ENCODE data around the gene CTSV. TPM values are rescaled to one million over a fixed set of nuclear protein-coding genes. Genes with fewer than 3 reads are reported as not detected.

CTSV gene
- total and polyA plus RNA-seq, 2 donors (not counting 1 experiment from before 2014, with no cell fraction given): not detected

GRCh38 chr9:97067490-97067889, 28.5 kb upstream of the CTSV start:
- Histone ChIP-seq H3K4me1 (ENCODE audit: control insufficient read depth in 2 of 2, insufficient read depth in 2 of 2, low read length in 2 of 2) (no peaks in the 10 kb centered on the region), H3K4me2 (replicated peaks; ENCODE audit: low read depth, low read length, poor library complexity, severe bottlenecking) (no peak overlapping the region), H3K9me3 (ENCODE audit: control extremely low read depth in 1 of 3, control insufficient read depth in 2 of 3, insufficient read depth in 1 of 3, low read length in 2 of 3) (peaks cover 0 to 8% (median 0%) of the 10 kb centered on the region in 3 donors), H4K20me1 (ENCODE audit: control insufficient read depth, insufficient read depth, low read length, poor library complexity, severe bottlenecking) (no peaks in the 10 kb centered on the region), H3K79me2 (ENCODE audit: control insufficient read depth, insufficient read depth, low read length) (no peaks in the 10 kb centered on the region), H3K27me3 (replicated peaks in 1 of 4; ENCODE audit: control extremely low read depth in 1 of 4, control insufficient read depth in 3 of 4, insufficient read depth in 4 of 4, low read length in 3 of 4) (peaks cover 0 to 2% (median 0%) of the 10 kb centered on the region in 4 experiments), H3K27ac (ENCODE audit: low read length in 2 of 2) (no peak overlapping the region), H2AFZ (ENCODE audit: insufficient read depth, low read depth, low read length, poor library complexity, severe bottlenecking) (no peak overlapping the region), H3K9ac (ENCODE audit: low read length) (no peak overlapping the region), H3K4me3 (ENCODE audit: control extremely low read depth in 1 of 5, extremely low read depth in 1 of 5, insufficient read depth in 1 of 5, low read depth in 2 of 5, low read length in 4 of 5) (no peak overlapping the region), H3K36me3 (replicated peaks in 1 of 2; ENCODE audit: control extremely low read depth in 1 of 2, control insufficient read depth in 1 of 2, extremely low read depth in 1 of 2, insufficient read depth in 2 of 2, low read length in 1 of 2) (no peaks in the 10 kb centered on the region)
- POLR2A ChIA-PET: no interaction called here
- DNase-seq (no peak), ATAC-seq (ENCODE audit: low read depth) (no peak)
- Mint-ChIP-seq H3K4me3 (no peak overlapping the region), H3K4me1 (no peaks in the 10 kb centered on the region), H3K27me3 (peaks cover 32% of the 10 kb centered on the region), H3K9me3 (ENCODE audit: insufficient read depth) (peaks cover 3% of the 10 kb centered on the region), H3K27ac (no peak overlapping the region)
- intact Hi-C loops (cut with micrococcal nuclease): no loop called here
- WGBS (ENCODE audit: insufficient coverage): 93% methylated on average over 19 of the region's 19 CpGs
- CTCF ChIA-PET: no interaction called here
- TF ChIP-seq CTCF (IDR thresholded peaks at IDR 0.05) (no peak), EZH2 (IDR thresholded peaks at IDR 0.05; ENCODE audit: borderline replicate concordance, insufficient read depth, low read depth, low read length, poor library complexity, severe bottlenecking) (no peak)

GRCh38 chr9:97064176-97064575, 25.2 kb upstream of the CTSV start:
- ChIA-PET CTCF (no interaction called here), POLR2A (no interaction called here)
- Histone ChIP-seq H3K9me3 (ENCODE audit: control extremely low read depth in 1 of 3, control insufficient read depth in 2 of 3, insufficient read depth in 1 of 3, low read length in 2 of 3) (peaks cover 0 to 8% (median 0%) of the 10 kb centered on the region in 3 donors), H3K4me3 (ENCODE audit: control extremely low read depth in 1 of 5, extremely low read depth in 1 of 5, insufficient read depth in 1 of 5, low read depth in 2 of 5, low read length in 4 of 5) (no peak overlapping the region), H2AFZ (ENCODE audit: insufficient read depth, low read depth, low read length, poor library complexity, severe bottlenecking) (no peak overlapping the region), H3K79me2 (ENCODE audit: control insufficient read depth, insufficient read depth, low read length) (no peaks in the 10 kb centered on the region), H3K27me3 (replicated peaks in 1 of 4; ENCODE audit: control extremely low read depth in 1 of 4, control insufficient read depth in 3 of 4, insufficient read depth in 4 of 4, low read length in 3 of 4) (peaks cover 0 to 6% (median 0%) of the 10 kb centered on the region in 4 experiments), H3K27ac (ENCODE audit: low read length in 2 of 2) (no peak overlapping the region), H4K20me1 (ENCODE audit: control insufficient read depth, insufficient read depth, low read length, poor library complexity, severe bottlenecking) (no peaks in the 10 kb centered on the region), H3K4me1 (ENCODE audit: control insufficient read depth in 2 of 2, insufficient read depth in 2 of 2, low read length in 2 of 2) (no peaks in the 10 kb centered on the region), H3K36me3 (replicated peaks in 1 of 2; ENCODE audit: control extremely low read depth in 1 of 2, control insufficient read depth in 1 of 2, extremely low read depth in 1 of 2, insufficient read depth in 2 of 2, low read length in 1 of 2) (no peaks in the 10 kb centered on the region), H3K9ac (ENCODE audit: low read length) (no peak overlapping the region), H3K4me2 (replicated peaks; ENCODE audit: low read depth, low read length, poor library complexity, severe bottlenecking) (no peak overlapping the region)
- Mint-ChIP-seq H3K9me3 (ENCODE audit: insufficient read depth) (peaks cover 3% of the 10 kb centered on the region), H3K27ac (no peak overlapping the region), H3K4me3 (no peak overlapping the region), H3K27me3 (peaks cover 33% of the 10 kb centered on the region), H3K4me1 (no peaks in the 10 kb centered on the region)
- intact Hi-C loops (cut with micrococcal nuclease): no loop called here
- 75% methylated on average over 1 of the region's 2 CpGs for WGBS (ENCODE audit: insufficient coverage)
- DNase-seq (no peak), ATAC-seq (ENCODE audit: low read depth) (no peak)
- TF ChIP-seq CTCF (IDR thresholded peaks at IDR 0.05) (no peak), EZH2 (IDR thresholded peaks at IDR 0.05; ENCODE audit: borderline replicate concordance, insufficient read depth, low read depth, low read length, poor library complexity, severe bottlenecking) (no peak)
